Cardiac muscle cell (in vitro differentiated cells and primary cell): ENCODE measurements around the gene TERB1. TPM values are rescaled to one million over a fixed set of nuclear protein-coding genes. Genes with fewer than 3 reads are reported as not detected.

Experiments
- DNase-seq, 2 donors: peaks; one replicate each; pipeline versions ENCODE4 v3.0.0 to v3.0.0-alpha.2; 2010 to 2017; ENCODE audit warnings: low read depth in 1 of 2, low spot score in 1 of 2
- H3K27ac ChIP-seq: fragments of 200-600 bp; sonication (generic); 2 replicates; pipeline ENCODE4 v1.5.1; 2016
- H3K27me3 ChIP-seq: fragments of 200-600 bp; sonication (generic); 2 replicates; pipeline ENCODE4 v1.6.0; 2016; ENCODE audit warnings: control low read depth
- H3K36me3 ChIP-seq: fragments of 200-600 bp; sonication (generic); 2 replicates; pipeline ENCODE4 v1.5.1; 2016; ENCODE audit warnings: control low read depth
- H3K4me1 ChIP-seq: fragments of 200-600 bp; sonication (generic); 2 replicates; pipeline ENCODE4 v1.8.1; 2017; ENCODE audit warnings: low read depth, mild to moderate bottlenecking, mixed run types
- H3K4me3 ChIP-seq: fragments of 200-600 bp; sonication (generic); 2 replicates; pipeline ENCODE4 v1.5.1; 2016; ENCODE audit warnings: mild to moderate bottlenecking
- H3K9me3 ChIP-seq: fragments of 200-600 bp; sonication (generic); 2 replicates; pipeline ENCODE4 v1.5.1; 2017; ENCODE audit warnings: low read depth, mild to moderate bottlenecking, control low read depth
- polyA plus RNA-seq: library from polyadenylated mRNA; unstranded; fragments of >200 nt; fragmentation: Nextera tagmentation; extraction: Ambion mirVana; gene quantifications from 2 replicates; pipeline ENCODE4 v1.2.1, GENCODE V29; 2016
- total RNA-seq: library from RNA; depleted of rRNA; stranded (reverse); fragments of >200 nt; gene quantifications from 2 replicates; pipeline ENCODE4 v1.2.3, GENCODE V29; 2016
- TF ChIP-seq, protein P1 (sequence below): IDR thresholded peaks from 2 replicates; pipeline ENCODE4 v1.5.1; 2012; ENCODE audit warnings: low read depth, mild to moderate bottlenecking, low read length

The TERB1 gene, protein sequence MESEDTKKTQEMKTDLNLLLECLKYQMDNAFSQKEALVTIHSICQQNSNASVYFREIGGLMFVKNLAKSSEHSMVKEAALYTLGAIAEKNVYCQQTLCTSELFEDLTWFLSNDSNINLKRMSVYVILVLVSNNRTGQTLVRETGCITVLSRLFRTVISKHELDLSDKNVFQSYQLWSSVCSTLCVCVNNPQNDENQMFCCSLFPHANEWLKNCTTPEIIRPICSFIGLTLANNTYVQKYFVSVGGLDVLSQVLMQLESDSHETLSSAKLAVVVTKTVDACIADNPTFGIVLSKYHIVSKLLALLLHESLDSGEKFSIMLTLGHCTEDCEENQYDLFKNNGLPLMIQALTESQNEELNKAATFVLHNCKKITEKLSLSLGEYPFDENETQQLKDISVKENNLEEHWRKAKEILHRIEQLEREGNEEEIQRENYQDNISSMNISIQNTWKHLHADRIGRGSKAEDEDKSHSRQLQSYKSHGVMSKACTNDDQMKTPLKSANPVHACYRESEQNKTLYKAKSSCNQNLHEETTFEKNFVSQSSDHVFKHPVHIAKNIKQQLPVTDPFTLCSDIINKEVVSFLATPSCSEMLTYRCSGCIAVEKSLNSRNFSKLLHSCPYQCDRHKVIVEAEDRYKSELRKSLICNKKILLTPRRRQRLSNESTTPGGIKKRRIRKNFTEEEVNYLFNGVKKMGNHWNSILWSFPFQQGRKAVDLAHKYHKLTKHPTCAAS
- total RNA-seq (not detected in 2 replicates), polyA plus RNA-seq (not detected in 2 replicates)

- DNase-seq = no peak
- Histone ChIP-seq H3K36me3 (peaks cover 35% of the 10 kb centered on the region), H3K27ac (no peak within 1 kb of the TSS), H3K9me3 (no peaks in the 10 kb centered on the region), H3K27me3 (no peaks in the 10 kb centered on the region), H3K4me3 (no peak within 1 kb of the TSS), H3K4me1 (no peaks in the 10 kb centered on the region)
- TF ChIP-seq, protein P1, sequence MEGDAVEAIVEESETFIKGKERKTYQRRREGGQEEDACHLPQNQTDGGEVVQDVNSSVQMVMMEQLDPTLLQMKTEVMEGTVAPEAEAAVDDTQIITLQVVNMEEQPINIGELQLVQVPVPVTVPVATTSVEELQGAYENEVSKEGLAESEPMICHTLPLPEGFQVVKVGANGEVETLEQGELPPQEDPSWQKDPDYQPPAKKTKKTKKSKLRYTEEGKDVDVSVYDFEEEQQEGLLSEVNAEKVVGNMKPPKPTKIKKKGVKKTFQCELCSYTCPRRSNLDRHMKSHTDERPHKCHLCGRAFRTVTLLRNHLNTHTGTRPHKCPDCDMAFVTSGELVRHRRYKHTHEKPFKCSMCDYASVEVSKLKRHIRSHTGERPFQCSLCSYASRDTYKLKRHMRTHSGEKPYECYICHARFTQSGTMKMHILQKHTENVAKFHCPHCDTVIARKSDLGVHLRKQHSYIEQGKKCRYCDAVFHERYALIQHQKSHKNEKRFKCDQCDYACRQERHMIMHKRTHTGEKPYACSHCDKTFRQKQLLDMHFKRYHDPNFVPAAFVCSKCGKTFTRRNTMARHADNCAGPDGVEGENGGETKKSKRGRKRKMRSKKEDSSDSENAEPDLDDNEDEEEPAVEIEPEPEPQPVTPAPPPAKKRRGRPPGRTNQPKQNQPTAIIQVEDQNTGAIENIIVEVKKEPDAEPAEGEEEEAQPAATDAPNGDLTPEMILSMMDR = no peak
Measured at GRCh38 chr16:66801320-66802105, at the start of gene TERB1. TSS of gene TERB1 (minus strand) at chr16:66801584. CDS start at chr16:66796798, 4,786 bp downstream.

GRCh38 chr16:66850115-66850815 is 48.9 kb upstream of the TERB1 start:
- Histone ChIP-seq H3K4me3 (no peak overlapping the region), H3K4me1 (peaks cover 6% of the 10 kb centered on the region), H3K36me3 (no peaks in the 10 kb centered on the region), H3K9me3 (no peaks in the 10 kb centered on the region), H3K27me3 (peaks cover 29% of the 10 kb centered on the region), H3K27ac (no peak overlapping the region)
- DNase-seq = no peak
- TF ChIP-seq, protein P1 = no peak

- H3K36me3 ChIP-seq = no peaks in the 10 kb centered on the region
- TF ChIP-seq, protein P1 = no peak
- peaks cover 6% of the 10 kb centered on the region for H3K4me1 ChIP-seq
- no peak overlapping the region for H3K27ac ChIP-seq
- DNase-seq = no peak
- H3K4me3 ChIP-seq = no peak overlapping the region
- H3K9me3 ChIP-seq = no peaks in the 10 kb centered on the region
- peaks cover 36% of the 10 kb centered on the region for H3K27me3 ChIP-seq
Measured at GRCh38 chr16:66849549-66849948, 48.2 kb upstream of the TERB1 start.

- DNase-seq = no peak
- H3K27me3 ChIP-seq = peaks cover 41% of the 10 kb centered on the region
- H3K27ac ChIP-seq = no peak overlapping the region
- H3K4me3 ChIP-seq = no peak overlapping the region
- TF ChIP-seq, protein P1 = no peak
- H3K36me3 ChIP-seq = no peaks in the 10 kb centered on the region
- peaks cover 6% of the 10 kb centered on the region for H3K4me1 ChIP-seq
- H3K9me3 ChIP-seq = no peaks in the 10 kb centered on the region
Measured at GRCh38 chr16:66849021-66849420, 47.6 kb upstream of the TERB1 start.

DNA sequence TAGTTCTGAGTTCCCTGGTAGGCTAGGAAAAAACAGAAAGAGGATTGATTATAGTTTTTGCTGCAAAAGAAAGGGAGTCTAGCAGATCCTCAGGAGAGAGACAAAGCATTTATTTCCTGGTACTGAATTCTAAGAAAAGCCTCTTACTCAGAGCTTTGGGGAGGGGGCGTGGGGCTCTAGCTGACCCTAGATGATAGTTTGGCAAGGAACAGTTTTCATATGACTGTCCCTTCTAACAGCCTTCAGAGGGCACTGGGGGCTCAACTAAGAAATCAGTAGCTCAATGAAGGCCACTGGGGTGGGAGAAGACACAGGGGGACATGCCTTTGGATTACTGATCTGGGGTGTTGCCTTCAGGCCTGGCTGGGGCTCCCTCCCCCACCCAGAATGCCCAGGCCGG is 46.8 kb upstream of the TERB1 start:
- Histone ChIP-seq H3K27ac (no peak overlapping the region), H3K9me3 (no peaks in the 10 kb centered on the region), H3K4me1 (peaks cover 6% of the 10 kb centered on the region), H3K27me3 (peaks cover 50% of the 10 kb centered on the region), H3K36me3 (no peaks in the 10 kb centered on the region), H3K4me3 (no peak overlapping the region)
- no peak for DNase-seq
- TF ChIP-seq, protein P1 = no peak
